Measurements from ENCODE around the gene CCNJ. TPM values are rescaled to one million over a fixed set of nuclear protein-coding genes. Genes with fewer than 3 reads are reported as not detected.
A peak's percentile ranks its signal among the peaks of the same experiment; 100 is the strongest.

The CCNJ gene
- total and polyA plus RNA-seq, 2 donors (not counting 1 experiment from before 2014, with no cell fraction given): 5.6 to 5.7 TPM

DNA sequence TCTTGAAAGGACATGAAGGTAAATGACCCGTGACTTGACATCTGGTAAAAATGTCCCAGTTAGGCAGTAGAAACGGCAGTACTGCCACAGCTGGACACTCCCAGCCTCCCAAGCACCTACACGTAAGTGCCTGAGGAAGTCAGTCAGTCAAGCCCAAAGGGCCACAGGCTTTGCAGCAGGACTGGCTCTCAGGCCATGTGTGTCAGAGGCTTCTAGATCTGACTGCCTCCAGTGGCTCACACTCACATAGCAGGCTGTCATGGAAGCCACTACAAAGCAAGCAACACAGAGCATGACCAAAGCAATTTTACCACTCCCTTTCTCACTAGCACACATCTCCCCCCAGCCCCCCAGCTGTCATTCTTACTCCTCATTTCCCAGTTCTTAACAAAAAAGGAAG lies 17.8 kb upstream of the CCNJ start:
- DNase-seq (ENCODE audit: low read depth in 2 of 2): peak in 1 of 2 donors; percentile 2
- Histone ChIP-seq H3K79me2 (ENCODE audit: control insufficient read depth, insufficient read depth, low read length) (no peaks in the 10 kb centered on the region), H3K36me3 (ENCODE audit: control insufficient read depth, insufficient read depth, low read length) (no peaks in the 10 kb centered on the region), H3K9me3 (ENCODE audit: control insufficient read depth, insufficient read depth, low read depth, low read length) (no peaks in the 10 kb centered on the region), H3K4me2 (ENCODE audit: extremely low read depth, insufficient read depth, low read length) (no peak overlapping the region), H3K27ac (ENCODE audit: insufficient read depth, low read length) (no peak overlapping the region), H4K20me1 (ENCODE audit: control insufficient read depth, extremely low read depth, insufficient read depth, low read length) (no peaks in the 10 kb centered on the region), H3K4me1 (ENCODE audit: control insufficient read depth, extremely low read depth, insufficient read depth, low read length) (no peaks in the 10 kb centered on the region), H3K9ac (ENCODE audit: insufficient read depth, low read length) (no peak overlapping the region), H3K27me3 (ENCODE audit: control insufficient read depth, insufficient read depth, low read length) (no peaks in the 10 kb centered on the region), H3K4me3 (replicated peaks in 1 of 4; ENCODE audit: control extremely low read depth in 1 of 4, insufficient read depth in 1 of 4, low read depth in 3 of 4, low read length in 4 of 4) (no peak overlapping the region), H2AFZ (ENCODE audit: low read length) (no peak overlapping the region)
- TF ChIP-seq, protein P1, sequence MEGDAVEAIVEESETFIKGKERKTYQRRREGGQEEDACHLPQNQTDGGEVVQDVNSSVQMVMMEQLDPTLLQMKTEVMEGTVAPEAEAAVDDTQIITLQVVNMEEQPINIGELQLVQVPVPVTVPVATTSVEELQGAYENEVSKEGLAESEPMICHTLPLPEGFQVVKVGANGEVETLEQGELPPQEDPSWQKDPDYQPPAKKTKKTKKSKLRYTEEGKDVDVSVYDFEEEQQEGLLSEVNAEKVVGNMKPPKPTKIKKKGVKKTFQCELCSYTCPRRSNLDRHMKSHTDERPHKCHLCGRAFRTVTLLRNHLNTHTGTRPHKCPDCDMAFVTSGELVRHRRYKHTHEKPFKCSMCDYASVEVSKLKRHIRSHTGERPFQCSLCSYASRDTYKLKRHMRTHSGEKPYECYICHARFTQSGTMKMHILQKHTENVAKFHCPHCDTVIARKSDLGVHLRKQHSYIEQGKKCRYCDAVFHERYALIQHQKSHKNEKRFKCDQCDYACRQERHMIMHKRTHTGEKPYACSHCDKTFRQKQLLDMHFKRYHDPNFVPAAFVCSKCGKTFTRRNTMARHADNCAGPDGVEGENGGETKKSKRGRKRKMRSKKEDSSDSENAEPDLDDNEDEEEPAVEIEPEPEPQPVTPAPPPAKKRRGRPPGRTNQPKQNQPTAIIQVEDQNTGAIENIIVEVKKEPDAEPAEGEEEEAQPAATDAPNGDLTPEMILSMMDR (conservative IDR thresholded peaks at IDR 0.05 in 1 of 2, IDR thresholded peaks at IDR 0.05 in 1 of 2; ENCODE audit: low read depth in 1 of 2, low read length in 2 of 2): peak in 1 of 2 donors; percentile 19
- TF ChIP-seq EZH2 (IDR thresholded peaks at IDR 0.05; ENCODE audit: low read length, missing control alignments): no peak

DNA sequence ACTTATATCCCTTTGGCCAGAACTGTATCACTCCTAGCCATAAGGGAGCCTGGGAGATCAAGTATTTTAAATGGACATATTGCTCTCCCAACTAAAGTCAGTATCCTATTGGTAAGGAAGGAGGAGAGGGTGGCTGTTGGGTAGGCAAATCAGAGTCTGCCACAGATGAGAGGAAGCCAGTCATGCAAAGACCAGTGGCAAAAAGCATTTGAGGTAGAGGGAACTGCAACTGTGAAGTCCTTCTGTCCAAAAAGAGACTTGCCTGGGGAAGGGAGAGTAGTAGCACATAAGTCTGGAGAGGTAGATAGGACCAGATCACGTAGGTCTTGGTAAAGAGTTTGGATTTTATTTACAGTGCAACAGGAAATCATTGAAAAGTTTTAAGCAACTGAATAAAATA lies 8.8 kb upstream of the CCNJ start:
- Histone ChIP-seq H3K9me3 (ENCODE audit: control insufficient read depth, insufficient read depth, low read depth, low read length) (no peaks in the 10 kb centered on the region), H3K79me2 (ENCODE audit: control insufficient read depth, insufficient read depth, low read length) (no peaks in the 10 kb centered on the region), H3K27me3 (ENCODE audit: control insufficient read depth, insufficient read depth, low read length) (peaks cover 2% of the 10 kb centered on the region), H4K20me1 (ENCODE audit: control insufficient read depth, extremely low read depth, insufficient read depth, low read length) (no peaks in the 10 kb centered on the region), H3K4me1 (ENCODE audit: control insufficient read depth, extremely low read depth, insufficient read depth, low read length) (no peaks in the 10 kb centered on the region), H3K27ac (ENCODE audit: insufficient read depth, low read length) (no peak overlapping the region), H3K4me3 (replicated peaks in 1 of 4; ENCODE audit: control extremely low read depth in 1 of 4, insufficient read depth in 1 of 4, low read depth in 3 of 4, low read length in 4 of 4) (no peak overlapping the region), H2AFZ (ENCODE audit: low read length) (no peak overlapping the region), H3K4me2 (ENCODE audit: extremely low read depth, insufficient read depth, low read length) (no peak overlapping the region), H3K9ac (ENCODE audit: insufficient read depth, low read length) (no peak overlapping the region), H3K36me3 (ENCODE audit: control insufficient read depth, insufficient read depth, low read length) (no peaks in the 10 kb centered on the region)
- no peak for DNase-seq (ENCODE audit: low read depth in 2 of 2)
- TF ChIP-seq EZH2 (IDR thresholded peaks at IDR 0.05; ENCODE audit: low read length, missing control alignments): no peak
- TF ChIP-seq, protein P1 (conservative IDR thresholded peaks at IDR 0.05 in 1 of 2, IDR thresholded peaks at IDR 0.05 in 1 of 2; ENCODE audit: low read depth in 1 of 2, low read length in 2 of 2): no peak

DNA sequence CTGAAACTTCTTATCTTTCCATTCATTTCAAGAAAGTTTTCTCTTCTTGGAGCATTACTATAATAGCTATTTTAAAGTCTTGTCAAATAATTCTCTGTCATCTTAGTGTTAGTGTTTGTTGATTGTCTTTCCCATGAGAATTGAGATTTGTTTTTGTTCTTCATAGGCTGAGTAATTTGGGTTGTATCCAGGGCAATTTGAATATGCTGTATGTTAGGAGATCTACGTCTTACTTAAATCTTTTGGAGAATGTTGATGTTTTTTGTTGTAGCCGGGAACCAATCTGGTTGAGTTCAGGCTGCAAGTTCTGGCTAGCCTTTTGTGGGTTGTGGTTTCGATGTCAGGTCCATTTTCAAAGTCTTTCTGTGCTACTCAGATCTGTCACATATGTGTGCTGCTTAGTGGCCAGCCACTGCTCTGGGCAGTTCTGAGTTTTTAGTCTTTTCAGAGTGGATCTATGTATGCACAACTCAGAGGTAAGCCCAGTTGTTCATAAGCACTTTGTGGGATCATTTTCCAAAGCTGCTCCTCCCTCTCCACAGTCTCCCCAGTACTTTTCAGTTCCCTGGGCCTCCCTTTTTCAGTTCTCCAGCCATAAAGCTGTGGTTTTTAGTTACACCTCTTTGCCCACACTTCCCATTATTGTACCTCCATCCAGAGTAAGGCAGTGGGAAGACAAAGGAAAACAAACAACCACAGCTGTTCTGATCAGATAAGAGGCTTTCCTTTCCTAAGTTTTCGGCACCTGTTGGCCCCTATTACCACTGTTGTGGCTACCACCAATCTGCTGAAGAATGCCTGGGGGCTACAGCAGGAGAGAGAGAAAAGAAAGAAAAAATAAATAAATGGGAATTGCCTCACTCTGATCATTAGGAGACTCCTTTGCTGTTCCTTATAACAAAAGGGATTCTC lies 4.7 kb upstream of the CCNJ start:
- no peak overlapping the region for H2AFZ ChIP-seq (ENCODE audit: low read length)
- no peak overlapping the region for H3K4me2 ChIP-seq (ENCODE audit: extremely low read depth, insufficient read depth, low read length)
- H3K36me3 ChIP-seq (ENCODE audit: control insufficient read depth, insufficient read depth, low read length): no peaks in the 10 kb centered on the region
- no peak overlapping the region for H3K27ac ChIP-seq (ENCODE audit: insufficient read depth, low read length)
- H4K20me1 ChIP-seq (ENCODE audit: control insufficient read depth, extremely low read depth, insufficient read depth, low read length): no peaks in the 10 kb centered on the region
- H3K4me3 ChIP-seq (replicated peaks in 1 of 4; ENCODE audit: control extremely low read depth in 1 of 4, insufficient read depth in 1 of 4, low read depth in 3 of 4, low read length in 4 of 4): no peak overlapping the region
- DNase-seq (ENCODE audit: low read depth in 2 of 2): no peak
- peaks cover 2% of the 10 kb centered on the region for H3K27me3 ChIP-seq (ENCODE audit: control insufficient read depth, insufficient read depth, low read length)
- H3K4me1 ChIP-seq (ENCODE audit: control insufficient read depth, extremely low read depth, insufficient read depth, low read length): no peaks in the 10 kb centered on the region
- no peaks in the 10 kb centered on the region for H3K79me2 ChIP-seq (ENCODE audit: control insufficient read depth, insufficient read depth, low read length)
- H3K9me3 ChIP-seq (ENCODE audit: control insufficient read depth, insufficient read depth, low read depth, low read length): no peaks in the 10 kb centered on the region
- TF ChIP-seq, protein P1 (conservative IDR thresholded peaks at IDR 0.05 in 1 of 2, IDR thresholded peaks at IDR 0.05 in 1 of 2; ENCODE audit: low read depth in 1 of 2, low read length in 2 of 2): no peak
- no peak for TF ChIP-seq EZH2 (IDR thresholded peaks at IDR 0.05; ENCODE audit: low read length, missing control alignments)
- H3K9ac ChIP-seq (ENCODE audit: insufficient read depth, low read length): no peak overlapping the region
